NCI-H146 treated with DMSO at 0.1 percent for 48 hours (cell line): Measurements from ENCODE around the gene CADPS.

Experiments
- DNase-seq: peaks from one replicate; lab custom pipeline; 2025; ENCODE audit not compliant: unreplicated experiment; lab: John Stamatoyannopoulos, UW

The CADPS gene

DNA sequence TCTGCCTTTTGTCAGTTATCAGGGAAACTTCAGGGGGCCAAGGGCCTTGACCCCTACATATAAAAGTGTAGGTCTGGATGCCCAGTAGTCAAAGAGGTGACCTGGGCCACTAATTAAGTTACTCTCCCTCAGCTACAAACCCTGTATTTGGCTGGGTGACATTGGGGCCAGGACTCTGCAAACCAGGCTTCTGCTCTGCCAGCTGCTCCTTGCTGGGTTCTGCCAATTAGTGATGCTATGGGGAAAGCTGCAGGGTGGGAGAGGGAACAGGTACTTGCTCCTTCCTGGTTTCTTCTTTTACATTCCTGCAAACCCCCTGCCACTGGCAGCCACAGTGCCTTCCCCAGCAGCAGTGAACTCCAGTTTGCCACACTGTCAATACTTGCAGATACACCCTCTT, 179.2 kb downstream of the CADPS start:
- DNase-seq: no peak

DNA sequence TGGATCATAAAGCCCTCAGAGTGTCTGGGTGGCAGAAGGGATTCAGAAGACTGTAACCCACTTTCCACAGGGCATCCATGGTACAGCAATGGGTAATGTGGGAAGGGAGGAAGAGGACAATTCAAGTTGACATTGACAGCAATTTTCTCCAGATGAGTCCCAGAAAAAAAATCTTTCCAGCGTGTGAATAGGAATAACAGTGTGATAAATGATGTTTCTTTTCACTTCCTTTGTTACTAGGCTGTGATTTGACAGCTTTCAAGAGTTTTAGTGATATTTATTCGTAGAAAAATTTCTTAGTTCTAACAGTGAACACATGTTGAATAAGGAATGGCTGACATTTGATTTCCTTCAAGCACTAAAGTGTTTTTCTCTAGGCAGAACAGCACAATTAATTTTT, 186.4 kb downstream of the CADPS start:
- DNase-seq: no peak

- DNase-seq: no peak
Measured at GRCh38 chr3:62688050-62688449, 187.2 kb downstream of the CADPS start.

DNA sequence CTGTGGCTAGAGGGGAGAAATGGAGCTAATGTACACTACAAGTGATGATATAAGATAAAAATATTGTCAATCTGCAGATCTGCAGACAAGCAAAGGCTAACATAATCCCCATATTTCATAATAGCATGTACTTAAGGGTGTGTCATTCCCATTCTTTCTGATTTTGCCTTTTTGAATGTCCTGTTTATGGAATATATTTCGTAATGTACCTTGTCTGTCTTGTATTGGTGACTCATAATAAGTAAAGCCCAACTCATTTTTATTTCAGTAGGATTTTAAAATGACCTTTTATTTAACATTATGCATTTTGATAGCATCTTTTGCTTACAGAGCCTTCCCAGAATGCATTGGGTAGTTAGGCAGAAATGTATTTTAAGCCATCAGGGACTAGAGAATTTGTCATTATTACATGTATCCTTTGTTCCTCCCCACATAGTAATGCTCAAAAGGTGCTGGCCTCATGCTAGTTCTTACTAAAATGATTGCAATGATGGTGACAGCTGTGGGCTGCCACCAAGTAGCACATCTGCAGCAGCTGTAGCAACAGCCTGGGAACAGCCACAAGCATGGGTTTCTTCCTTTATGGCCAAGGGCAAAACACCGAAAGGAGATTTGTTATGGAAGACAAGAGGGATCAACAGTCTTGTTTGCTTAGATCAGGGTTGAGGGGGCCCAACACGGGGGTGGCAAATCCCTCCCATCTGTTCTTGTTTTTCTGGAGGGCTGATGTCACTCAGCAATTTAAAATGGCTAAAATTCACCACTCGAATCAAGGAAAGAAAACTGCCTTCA, 188.5 kb downstream of the CADPS start:
- no peak for DNase-seq

- no peak for DNase-seq
Measured at GRCh38 chr3:62682826-62683225, 192.4 kb downstream of the CADPS start.

DNA sequence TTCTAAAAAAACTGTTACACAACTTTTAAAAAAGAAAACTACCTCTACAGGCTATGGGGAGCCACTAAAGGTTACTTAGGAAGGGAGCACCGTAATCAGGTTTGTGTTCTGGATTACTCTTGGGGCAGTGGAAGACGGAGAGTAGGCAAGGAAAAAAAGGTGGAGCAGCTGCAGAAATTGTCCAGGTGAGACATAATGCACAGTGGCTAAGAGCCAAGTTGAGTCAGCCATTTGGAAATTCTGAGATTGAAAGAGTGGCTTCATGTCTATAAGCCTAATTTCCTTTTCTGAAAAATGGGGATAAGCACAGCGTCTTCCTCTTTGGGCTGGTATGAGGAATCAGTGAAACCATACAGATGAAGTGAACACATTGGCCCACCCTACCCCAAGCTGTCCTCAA, 195.2 kb downstream of the CADPS start:
- no peak for DNase-seq

DNA sequence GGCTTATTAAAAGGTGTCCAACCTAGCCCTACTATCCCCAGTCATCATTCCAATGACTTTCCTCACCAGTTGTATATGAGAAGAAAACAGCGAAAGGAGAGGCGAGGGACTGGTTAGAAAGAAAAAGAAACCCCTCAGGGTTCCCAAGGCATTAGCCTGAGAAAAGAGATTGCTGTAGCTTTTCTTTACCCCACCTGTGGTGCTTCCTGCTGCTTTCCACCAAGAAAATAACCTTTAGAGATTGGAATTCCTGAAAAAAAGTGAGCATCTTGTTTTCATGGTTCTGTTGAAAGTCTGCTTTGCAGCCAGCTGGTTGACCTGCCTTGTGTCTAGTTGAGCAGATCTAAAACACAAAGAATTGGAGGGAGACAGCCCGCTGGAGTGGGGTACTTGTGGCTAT, 196.4 kb downstream of the CADPS start:
- no peak for DNase-seq

GRCh38 chr3:62677926-62678325, 197.3 kb downstream of the CADPS start:
- no peak for DNase-seq

DNA sequence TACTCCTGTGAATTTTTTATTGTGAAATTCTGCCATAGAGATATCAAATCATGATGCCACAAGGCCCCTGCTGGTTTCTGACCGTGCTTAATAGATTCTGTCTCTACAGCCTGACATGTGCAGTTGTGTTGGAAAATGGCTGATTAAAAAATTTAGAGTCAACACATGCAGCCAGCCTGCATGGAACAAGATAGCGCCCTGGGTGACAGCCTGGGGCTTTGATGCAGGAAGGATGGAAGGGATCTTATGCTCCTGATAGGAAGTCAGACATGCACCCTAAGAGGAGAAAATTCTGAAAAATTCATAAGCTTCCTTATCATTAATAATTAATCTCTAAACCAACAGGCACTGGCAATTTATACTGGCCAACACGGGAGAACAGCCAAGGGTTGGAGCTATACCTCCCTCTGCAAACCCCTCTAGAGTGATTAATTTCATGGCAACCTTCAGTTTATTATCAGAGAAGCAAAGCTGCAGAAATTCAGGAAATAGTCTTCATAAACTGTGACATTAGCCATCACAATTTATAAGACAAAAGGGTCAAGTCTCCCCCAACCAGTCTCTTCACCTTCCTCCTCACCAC, 198.4 kb downstream of the CADPS start:
- no peak for DNase-seq

- no peak for DNase-seq
Measured at GRCh38 chr3:62675492-62675891, 199.7 kb downstream of the CADPS start.

DNA sequence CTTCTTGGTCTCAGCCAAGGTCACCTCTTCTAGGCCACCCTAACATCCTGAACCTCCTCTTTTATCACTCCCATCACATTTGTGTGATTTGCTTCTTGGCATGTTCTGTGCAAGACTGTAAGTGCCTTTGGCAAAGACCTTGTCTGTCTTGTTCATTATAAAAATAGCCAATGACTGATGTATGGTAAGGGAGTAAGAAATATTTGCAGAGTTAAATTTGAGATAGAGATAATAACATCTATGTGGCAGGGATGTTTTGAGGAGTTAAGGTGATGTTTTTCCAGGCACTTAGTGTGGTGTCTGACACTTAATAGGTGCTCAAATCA, 202.3 kb downstream of the CADPS start:
- DNase-seq: no peak

GRCh38 chr3:62672270-62672987, 202.8 kb downstream of the CADPS start:
- DNase-seq: no peak

DNA sequence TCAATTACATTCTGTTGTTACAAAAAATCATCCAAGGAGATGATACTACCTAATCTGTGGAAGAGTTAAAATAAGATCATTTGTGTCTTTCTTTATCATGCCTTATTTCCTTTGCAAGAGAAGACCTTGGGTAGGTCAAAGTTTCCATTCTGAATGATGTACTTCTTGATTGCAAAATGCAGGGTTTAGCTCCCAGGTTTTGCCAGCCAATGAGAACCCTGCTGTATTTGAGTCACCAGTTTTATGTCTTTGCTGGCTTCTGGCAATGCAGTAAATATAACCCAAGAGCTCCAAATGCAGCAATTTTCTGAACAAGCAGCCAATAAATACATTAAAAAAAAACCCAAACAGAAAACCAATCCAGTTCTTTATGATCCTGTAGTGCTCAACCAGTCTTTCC, 204.9 kb downstream of the CADPS start:
- DNase-seq: no peak

DNA sequence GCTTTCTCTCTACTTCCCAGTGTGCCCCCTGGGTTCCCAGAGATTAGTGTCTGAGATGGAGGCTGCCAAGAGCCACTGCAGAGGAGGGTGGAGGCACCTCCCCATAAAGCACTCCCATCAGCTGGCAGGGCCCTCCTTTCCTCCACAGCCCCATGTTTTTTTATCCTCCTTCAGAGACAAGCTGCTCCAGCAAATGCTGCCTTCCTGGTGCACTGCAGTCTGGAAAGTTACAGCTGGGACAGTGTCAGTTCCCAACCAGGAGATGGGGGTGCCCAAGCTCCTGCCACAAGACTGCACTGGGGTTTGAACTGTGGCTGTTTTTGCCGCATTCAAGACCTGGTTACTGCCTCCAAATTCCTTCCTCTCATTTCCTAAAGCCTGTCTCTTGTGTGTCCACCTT, 206.1 kb downstream of the CADPS start:
- no peak for DNase-seq

GRCh38 chr3:62667714-62668113, 207.5 kb downstream of the CADPS start:
- no peak for DNase-seq

DNA sequence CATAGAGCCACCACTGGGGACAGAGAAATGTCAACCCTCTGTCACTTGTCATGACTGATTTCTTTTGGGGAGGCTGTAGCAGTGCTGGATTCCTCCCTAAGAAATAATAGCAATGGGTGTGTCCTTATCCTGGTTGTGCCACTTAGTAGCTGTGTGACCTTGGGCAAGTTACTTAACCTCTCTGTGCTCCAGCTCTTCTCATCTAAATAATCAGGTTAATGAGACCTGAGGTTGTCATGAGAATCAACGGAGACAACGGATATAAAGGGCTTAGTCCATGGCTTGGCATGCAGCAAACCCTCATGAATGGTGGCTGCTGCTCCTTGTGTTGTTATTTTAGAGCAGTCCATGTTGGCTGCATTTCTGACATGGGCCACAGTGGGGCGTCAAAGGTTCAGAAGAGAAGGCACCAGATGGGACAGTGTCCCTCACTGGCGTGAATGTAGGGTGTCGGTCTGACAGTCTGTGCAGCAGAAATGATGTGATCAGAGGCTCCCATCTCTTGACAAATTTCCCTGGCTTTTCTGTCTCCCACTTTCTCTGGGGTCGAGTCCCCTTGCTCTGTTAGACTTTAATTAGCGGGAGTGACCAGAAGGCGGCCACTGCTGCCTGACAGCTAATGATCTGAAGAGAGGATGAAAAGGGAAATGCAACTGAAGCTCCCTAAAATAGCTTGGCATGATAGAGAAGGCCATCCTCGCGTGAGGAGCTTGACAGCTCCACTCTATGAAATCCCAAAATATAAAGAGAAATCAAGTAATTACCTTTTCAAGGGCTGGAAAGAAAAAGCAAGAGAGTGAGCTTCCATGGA, 209.4 kb downstream of the CADPS start:
- DNase-seq: no peak

GRCh38 chr3:62662677-62663076, 212.5 kb downstream of the CADPS start:
- no peak for DNase-seq

DNA sequence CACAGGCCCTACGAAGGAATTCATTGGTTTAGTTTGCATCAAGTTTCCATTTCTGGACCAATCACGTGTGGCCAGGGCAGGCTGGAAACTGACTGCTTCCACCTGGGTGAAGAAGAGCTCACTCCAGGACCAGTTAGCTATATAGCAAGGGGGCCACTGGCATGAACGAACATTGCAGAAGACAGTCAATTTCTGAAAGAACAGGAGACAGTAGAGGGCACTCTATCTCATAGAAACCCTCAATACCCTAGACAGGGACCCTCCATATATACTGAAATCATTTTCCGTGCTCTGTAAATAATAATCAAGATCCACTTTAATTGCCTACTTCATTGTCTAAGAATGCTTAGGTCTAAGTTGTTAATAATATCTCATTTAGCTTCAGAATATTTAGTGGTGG, 215.6 kb downstream of the CADPS start:
- no peak for DNase-seq

DNA sequence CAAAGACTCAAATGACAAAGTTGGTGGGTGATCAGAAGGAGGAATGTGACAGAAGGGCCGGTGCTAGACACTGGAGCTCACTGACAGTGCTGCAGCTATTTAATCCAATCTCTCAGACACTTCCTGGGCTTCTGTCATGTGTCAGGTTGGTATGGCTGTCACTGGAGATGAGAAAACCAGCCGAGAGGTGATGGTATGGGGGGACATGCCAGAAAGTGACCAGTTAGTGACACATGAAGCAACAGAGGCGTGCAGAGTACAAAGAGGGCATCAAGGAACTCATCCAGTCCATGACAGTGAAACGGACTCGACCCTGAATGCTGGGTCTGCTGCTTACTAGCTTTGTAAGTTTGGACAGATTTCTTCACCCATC, 219.5 kb downstream of the CADPS start:
- DNase-seq: no peak

- no peak for DNase-seq
Measured at GRCh38 chr3:62655056-62655690, 220.0 kb downstream of the CADPS start.

- DNase-seq: no peak
Measured at GRCh38 chr3:62653796-62654195, 221.4 kb downstream of the CADPS start.
